Measurements from ENCODE around the gene NOP14.
A peak's percentile ranks its signal among the peaks of the same experiment; 100 is the strongest.

NOP14 gene

DNA sequence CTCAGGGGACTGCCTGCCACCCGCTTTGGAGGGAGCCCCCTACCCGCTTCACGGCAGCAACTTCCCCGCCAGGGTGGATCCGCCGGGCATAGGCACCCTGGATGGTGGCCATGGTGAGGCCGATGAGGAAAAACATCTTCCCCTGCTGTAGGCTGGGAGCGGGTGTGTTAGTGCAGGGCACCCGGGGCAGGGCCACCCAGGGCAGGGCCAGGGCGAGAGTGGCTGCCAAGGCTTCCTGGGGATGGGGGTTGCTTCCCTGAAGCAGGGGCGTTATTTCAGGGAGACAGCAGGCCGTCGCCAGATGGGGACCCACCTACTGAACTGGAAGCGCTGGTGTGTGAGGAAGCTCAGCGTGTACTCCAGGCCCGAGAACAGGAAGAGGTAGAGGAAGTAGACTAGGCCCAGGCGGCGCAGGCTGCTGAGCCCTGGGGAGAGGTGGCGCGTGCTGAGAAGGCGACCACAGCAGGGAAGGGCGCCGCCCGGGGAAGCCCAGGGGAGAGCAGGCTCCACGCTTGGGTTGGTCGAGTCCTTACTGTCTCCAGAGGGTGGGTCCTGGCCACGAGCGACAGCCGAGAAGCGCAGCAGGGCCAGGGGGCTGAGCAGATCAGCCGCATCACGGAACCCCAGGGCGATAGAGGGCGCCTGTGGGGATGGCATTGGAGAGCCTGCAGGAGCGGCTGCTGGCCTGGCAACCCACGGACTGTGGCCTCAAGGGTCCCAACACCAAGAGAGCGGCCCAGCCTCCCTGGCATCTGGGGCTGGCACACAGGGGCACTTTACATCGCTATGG is 31.5 kb downstream of the NOP14 start:
- no peak overlapping the region for H3K4me3 ChIP-seq (ENCODE audit: low read length, poor library complexity, severe bottlenecking)
- H3K79me2 ChIP-seq (ENCODE audit: insufficient read depth, low read length), result peaks cover 28% of the 10 kb centered on the region; the same call in 1 of the 2 replicates
- no peak overlapping the region for H3K9ac ChIP-seq (ENCODE audit: low read depth, low read length, poor library complexity, severe bottlenecking)
- no peaks in the 10 kb centered on the region for H4K20me1 ChIP-seq (ENCODE audit: insufficient read depth, low read length, poor library complexity, severe bottlenecking)
- peaks cover 34% of the 10 kb centered on the region; the same call in 1 of the 2 replicates for H3K36me3 ChIP-seq (ENCODE audit: insufficient read depth, low read length)
- peak overlapping the region; percentile 71 for H3K4me2 ChIP-seq (ENCODE audit: low read depth, low read length, poor library complexity, severe bottlenecking)
- H2AFZ ChIP-seq (ENCODE audit: low read length), result no peak overlapping the region
- H3K9me2 ChIP-seq (replicated peaks; ENCODE audit: low read depth, low read length), result no peaks in the 10 kb centered on the region
- peaks cover 16% of the 10 kb centered on the region for H3K4me1 ChIP-seq (ENCODE audit: insufficient read depth, low read length, poor library complexity, severe bottlenecking)
- TF ChIP-seq EZH2phosphoT487 (IDR thresholded peaks at IDR 0.05; ENCODE audit: borderline replicate concordance), result no peak
- TF ChIP-seq, protein P1, sequence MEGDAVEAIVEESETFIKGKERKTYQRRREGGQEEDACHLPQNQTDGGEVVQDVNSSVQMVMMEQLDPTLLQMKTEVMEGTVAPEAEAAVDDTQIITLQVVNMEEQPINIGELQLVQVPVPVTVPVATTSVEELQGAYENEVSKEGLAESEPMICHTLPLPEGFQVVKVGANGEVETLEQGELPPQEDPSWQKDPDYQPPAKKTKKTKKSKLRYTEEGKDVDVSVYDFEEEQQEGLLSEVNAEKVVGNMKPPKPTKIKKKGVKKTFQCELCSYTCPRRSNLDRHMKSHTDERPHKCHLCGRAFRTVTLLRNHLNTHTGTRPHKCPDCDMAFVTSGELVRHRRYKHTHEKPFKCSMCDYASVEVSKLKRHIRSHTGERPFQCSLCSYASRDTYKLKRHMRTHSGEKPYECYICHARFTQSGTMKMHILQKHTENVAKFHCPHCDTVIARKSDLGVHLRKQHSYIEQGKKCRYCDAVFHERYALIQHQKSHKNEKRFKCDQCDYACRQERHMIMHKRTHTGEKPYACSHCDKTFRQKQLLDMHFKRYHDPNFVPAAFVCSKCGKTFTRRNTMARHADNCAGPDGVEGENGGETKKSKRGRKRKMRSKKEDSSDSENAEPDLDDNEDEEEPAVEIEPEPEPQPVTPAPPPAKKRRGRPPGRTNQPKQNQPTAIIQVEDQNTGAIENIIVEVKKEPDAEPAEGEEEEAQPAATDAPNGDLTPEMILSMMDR (conservative IDR thresholded peaks at IDR 0.05; ENCODE audit: low read length), result no peak
- no peaks in the 10 kb centered on the region for H3K27me3 ChIP-seq (ENCODE audit: insufficient read depth, low read length, poor library complexity, severe bottlenecking)
- no peaks in the 10 kb centered on the region for H3K9me3 ChIP-seq (ENCODE audit: insufficient read depth, low read depth, low read length)
- H3F3A ChIP-seq (ENCODE audit: low read depth), result no peaks in the 10 kb centered on the region

DNA sequence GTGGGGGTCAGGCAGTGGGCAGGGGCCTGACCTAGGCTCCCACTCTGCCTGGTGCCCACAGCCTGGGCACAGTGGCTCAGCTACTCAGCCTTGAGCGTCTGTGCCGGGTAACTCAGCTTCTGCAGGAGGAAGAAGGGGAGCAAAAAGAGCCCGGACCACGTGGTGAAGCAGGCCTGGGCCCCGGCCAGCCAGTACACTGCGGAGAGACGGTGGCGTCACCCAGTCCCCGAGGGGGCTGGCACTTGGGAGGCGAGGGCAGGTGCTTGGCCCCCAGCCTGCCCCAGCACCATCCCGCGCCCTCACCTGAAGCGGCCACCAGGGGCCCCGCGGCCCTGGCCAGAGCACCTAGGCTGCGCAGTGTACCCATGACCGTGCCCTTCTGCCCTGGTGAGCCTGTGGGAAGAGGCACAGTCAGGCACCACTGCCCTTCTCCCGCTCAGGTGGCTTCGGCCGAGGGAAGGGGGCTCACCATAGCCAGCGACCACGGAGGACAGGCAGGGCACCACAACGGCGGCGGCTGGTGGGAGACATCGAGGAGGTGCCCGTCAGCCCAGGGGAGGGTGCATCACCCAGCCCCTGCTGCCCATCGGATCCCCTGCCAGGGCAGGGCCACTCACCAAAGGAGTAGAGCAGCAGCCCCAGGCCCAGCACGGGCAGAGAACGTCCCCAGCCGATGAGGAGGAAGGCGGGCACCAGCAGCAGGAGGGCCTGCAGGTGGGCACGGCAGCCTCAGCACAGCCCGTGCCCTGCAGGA is 32.3 kb downstream of the NOP14 start:
- H3F3A ChIP-seq (ENCODE audit: low read depth), result no peaks in the 10 kb centered on the region
- H3K36me3 ChIP-seq (ENCODE audit: insufficient read depth, low read length), result peaks cover 42% of the 10 kb centered on the region; the same call in 1 of the 2 replicates
- H4K20me1 ChIP-seq (ENCODE audit: insufficient read depth, low read length, poor library complexity, severe bottlenecking), result no peaks in the 10 kb centered on the region
- TF ChIP-seq, protein P1 (conservative IDR thresholded peaks at IDR 0.05; ENCODE audit: low read length), result no peak
- no peak for TF ChIP-seq EZH2phosphoT487 (IDR thresholded peaks at IDR 0.05; ENCODE audit: borderline replicate concordance)
- H3K9me2 ChIP-seq (replicated peaks; ENCODE audit: low read depth, low read length), result no peaks in the 10 kb centered on the region
- H3K79me2 ChIP-seq (ENCODE audit: insufficient read depth, low read length), result peaks cover 23% of the 10 kb centered on the region; the same call in 1 of the 2 replicates
- H3K9ac ChIP-seq (ENCODE audit: low read depth, low read length, poor library complexity, severe bottlenecking), result no peak overlapping the region
- H3K27me3 ChIP-seq (ENCODE audit: insufficient read depth, low read length, poor library complexity, severe bottlenecking), result no peaks in the 10 kb centered on the region
- no peak overlapping the region for H3K4me3 ChIP-seq (ENCODE audit: low read length, poor library complexity, severe bottlenecking)
- no peaks in the 10 kb centered on the region for H3K9me3 ChIP-seq (ENCODE audit: insufficient read depth, low read depth, low read length)
- no peak overlapping the region for H2AFZ ChIP-seq (ENCODE audit: low read length)
- H3K4me1 ChIP-seq (ENCODE audit: insufficient read depth, low read length, poor library complexity, severe bottlenecking), result peaks cover 14% of the 10 kb centered on the region
- no peak overlapping the region for H3K4me2 ChIP-seq (ENCODE audit: low read depth, low read length, poor library complexity, severe bottlenecking)

DNA sequence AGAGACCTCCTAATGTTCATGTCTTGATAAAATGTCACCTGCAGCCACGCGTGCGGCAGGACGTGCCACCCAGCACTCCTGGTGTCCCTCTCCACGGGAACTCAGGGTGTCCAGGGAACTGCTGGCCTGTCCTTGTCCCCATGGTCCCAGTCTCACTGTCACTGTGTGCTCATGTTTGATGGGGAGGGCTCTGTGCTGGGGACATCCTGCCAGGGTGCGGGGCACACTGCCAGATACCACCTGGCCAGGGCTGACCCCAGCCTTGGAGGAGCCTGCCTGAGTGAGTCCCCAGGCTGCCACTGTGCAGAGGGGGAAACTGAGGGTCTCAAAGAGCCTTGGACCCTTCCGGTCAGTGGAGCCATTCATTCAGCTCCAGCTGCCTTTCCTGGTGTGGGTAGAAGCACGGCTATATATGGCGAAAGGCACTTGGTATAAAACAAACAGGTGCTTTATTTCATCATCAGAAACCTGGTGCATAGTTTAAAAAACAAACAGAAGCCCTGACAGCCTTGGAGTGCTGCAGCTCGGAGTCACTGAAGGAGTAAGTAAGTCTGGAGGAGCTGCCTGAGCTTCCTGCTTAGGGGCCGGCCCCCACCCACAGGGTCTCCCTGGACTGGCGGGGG is 33.0 kb downstream of the NOP14 start:
- Histone ChIP-seq H2AFZ (ENCODE audit: low read length) (no peak overlapping the region), H3K4me1 (ENCODE audit: insufficient read depth, low read length, poor library complexity, severe bottlenecking) (peaks cover 8% of the 10 kb centered on the region), H3K4me2 (ENCODE audit: low read depth, low read length, poor library complexity, severe bottlenecking) (no peak overlapping the region), H3F3A (ENCODE audit: low read depth) (no peaks in the 10 kb centered on the region), H3K79me2 (ENCODE audit: insufficient read depth, low read length) (peaks cover 18% of the 10 kb centered on the region; the same call in 1 of the 2 replicates), H3K4me3 (ENCODE audit: low read length, poor library complexity, severe bottlenecking) (no peak overlapping the region), H3K27me3 (ENCODE audit: insufficient read depth, low read length, poor library complexity, severe bottlenecking) (no peaks in the 10 kb centered on the region), H3K9ac (ENCODE audit: low read depth, low read length, poor library complexity, severe bottlenecking) (no peak overlapping the region), H4K20me1 (ENCODE audit: insufficient read depth, low read length, poor library complexity, severe bottlenecking) (no peaks in the 10 kb centered on the region), H3K9me2 (replicated peaks; ENCODE audit: low read depth, low read length) (no peaks in the 10 kb centered on the region), H3K9me3 (ENCODE audit: insufficient read depth, low read depth, low read length) (no peaks in the 10 kb centered on the region), H3K36me3 (ENCODE audit: insufficient read depth, low read length) (peaks cover 48% of the 10 kb centered on the region; the same call in 1 of the 2 replicates)
- TF ChIP-seq, protein P1 (conservative IDR thresholded peaks at IDR 0.05; ENCODE audit: low read length), result no peak
- TF ChIP-seq EZH2phosphoT487 (IDR thresholded peaks at IDR 0.05; ENCODE audit: borderline replicate concordance), result no peak

Measured in Loucy (cell line).